ENCODE results near the gene ANKRD33B.
A peak's percentile ranks its signal among the peaks of the same experiment; 100 is the strongest.

The ANKRD33B gene

DNA sequence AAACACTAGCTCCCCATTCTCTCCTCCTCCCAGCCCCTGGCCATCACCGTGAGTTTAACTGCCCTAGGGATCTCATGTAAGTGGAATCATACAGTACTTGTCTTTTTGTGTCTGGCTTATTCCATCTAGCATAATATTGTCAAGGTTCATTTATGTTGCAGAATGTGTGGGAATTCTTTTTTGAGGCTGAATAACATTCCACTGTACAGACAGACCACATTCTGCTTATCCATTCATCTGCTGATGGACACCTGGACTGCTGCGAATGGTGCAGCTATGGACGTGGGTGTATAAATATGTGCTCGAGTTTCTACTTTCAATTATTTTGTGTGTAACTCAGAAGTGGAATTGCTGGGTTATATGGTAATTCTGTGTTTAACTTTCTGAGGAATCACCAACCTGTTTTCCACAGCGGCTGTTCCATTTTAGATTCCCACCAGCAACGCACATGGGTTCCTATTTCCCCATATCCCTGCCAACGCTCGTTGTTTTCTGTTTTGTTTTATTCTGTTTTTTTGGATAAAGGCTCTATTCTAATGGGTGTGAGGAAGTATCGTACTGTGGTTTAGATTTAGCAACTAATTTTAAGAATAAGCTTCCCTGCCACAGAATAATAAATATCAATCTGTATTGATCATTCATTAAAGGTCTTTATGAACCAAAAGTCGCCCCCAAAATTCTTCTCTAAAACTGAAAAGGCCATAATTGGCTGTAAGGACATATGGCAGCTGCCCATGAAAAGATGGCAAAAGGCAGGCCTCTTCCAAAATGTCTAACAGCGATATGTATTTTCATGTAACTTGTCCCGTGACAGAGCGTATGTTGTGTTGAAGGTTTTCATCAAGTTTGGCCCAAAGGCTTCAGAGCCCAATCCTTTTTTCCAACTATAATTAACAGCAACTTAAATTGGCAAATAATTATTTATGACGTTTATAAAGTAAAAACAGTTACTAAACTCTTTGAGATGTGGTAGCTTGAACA, 126.9 kb downstream of the ANKRD33B start:
- TF ChIP-seq, protein P1, sequence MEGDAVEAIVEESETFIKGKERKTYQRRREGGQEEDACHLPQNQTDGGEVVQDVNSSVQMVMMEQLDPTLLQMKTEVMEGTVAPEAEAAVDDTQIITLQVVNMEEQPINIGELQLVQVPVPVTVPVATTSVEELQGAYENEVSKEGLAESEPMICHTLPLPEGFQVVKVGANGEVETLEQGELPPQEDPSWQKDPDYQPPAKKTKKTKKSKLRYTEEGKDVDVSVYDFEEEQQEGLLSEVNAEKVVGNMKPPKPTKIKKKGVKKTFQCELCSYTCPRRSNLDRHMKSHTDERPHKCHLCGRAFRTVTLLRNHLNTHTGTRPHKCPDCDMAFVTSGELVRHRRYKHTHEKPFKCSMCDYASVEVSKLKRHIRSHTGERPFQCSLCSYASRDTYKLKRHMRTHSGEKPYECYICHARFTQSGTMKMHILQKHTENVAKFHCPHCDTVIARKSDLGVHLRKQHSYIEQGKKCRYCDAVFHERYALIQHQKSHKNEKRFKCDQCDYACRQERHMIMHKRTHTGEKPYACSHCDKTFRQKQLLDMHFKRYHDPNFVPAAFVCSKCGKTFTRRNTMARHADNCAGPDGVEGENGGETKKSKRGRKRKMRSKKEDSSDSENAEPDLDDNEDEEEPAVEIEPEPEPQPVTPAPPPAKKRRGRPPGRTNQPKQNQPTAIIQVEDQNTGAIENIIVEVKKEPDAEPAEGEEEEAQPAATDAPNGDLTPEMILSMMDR (conservative IDR thresholded peaks at IDR 0.05; ENCODE audit: low read depth, low read length) = no peak
- H3K4me3 ChIP-seq (ENCODE audit: low read depth, low read length) = no peak overlapping the region
- DNase-seq (ENCODE audit: low read depth) = peak; percentile 41

DNA sequence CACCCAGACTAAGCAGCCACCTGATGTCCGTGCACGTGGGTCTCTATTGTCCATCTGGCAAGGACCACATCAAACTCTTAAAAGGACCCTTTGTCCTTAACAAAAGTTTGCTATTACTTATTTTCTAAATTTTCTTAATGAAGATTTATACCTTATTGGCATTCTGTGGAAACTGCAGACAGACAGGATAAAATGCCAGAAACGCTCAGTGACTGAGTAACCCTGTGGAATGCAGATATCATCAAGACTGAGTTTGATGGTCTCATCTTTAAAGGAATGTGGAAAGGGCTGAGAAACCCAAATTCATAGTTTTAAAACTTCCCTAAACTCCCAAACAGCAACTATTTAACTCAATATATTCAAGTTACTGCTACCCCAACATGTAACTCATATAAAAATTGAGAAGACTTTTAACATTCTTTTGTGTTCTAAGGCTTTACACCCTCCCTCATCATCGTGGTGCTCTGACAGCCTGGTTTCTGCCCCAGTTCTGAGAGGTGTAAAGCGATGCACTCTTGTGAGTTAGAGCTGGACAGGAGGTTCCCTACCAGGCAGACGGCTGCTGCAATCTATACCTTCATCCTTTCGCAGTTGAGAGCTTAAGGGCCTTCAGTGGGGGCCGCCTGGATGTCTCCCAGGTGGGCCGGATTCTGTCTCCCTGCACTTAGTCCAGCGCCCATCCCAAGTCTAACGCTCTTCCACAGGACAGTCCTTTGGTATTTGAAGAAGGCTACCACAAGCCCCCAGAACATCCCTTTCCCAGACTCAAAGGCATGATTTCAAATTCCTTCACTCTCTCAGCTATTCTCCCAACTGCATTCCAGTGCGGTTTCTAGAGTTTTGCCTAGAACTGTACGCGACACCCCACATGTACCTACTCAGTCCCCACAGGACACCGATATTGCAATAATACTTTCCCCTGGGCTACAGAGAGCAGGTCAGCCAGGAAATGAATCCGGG, 128.2 kb downstream of the ANKRD33B start:
- TF ChIP-seq, protein P1 (conservative IDR thresholded peaks at IDR 0.05; ENCODE audit: low read depth, low read length) = no peak
- peak; percentile 72 for DNase-seq (ENCODE audit: low read depth)
- H3K4me3 ChIP-seq (ENCODE audit: low read depth, low read length) = no peak overlapping the region

DNA sequence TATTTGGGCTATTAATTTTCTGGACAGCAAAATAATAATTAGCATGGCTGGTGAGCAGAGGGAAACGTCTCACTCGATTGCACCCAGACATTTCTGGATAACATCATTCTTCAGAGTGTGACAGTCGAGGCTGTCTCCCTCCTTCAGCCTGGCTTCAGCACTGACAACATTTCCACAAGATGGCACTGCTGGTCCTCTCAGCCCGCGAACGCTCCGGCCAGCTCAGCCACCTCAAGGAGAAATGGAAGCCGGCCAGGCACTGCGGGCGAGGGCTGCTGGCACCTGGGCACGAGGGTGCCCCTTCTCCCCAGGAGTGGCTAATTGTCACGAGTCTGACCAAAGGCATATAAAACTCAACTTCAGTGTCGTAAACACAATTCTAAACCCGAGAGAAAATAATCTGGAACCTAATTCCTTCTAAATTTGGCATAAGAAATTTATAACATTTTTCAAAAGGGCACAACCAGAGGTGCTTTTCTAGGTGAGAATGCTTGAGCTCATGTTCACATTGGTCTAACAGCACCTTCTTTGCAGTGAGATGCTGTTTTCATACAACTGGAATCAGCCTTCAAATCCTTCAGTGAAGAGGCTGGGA, 131.3 kb downstream of the ANKRD33B start:
- TF ChIP-seq, protein P1 (conservative IDR thresholded peaks at IDR 0.05; ENCODE audit: low read depth, low read length) = peak; percentile 91
- no peak overlapping the region for H3K4me3 ChIP-seq (ENCODE audit: low read depth, low read length)
- DNase-seq (ENCODE audit: low read depth) = peak; percentile 80

DNA sequence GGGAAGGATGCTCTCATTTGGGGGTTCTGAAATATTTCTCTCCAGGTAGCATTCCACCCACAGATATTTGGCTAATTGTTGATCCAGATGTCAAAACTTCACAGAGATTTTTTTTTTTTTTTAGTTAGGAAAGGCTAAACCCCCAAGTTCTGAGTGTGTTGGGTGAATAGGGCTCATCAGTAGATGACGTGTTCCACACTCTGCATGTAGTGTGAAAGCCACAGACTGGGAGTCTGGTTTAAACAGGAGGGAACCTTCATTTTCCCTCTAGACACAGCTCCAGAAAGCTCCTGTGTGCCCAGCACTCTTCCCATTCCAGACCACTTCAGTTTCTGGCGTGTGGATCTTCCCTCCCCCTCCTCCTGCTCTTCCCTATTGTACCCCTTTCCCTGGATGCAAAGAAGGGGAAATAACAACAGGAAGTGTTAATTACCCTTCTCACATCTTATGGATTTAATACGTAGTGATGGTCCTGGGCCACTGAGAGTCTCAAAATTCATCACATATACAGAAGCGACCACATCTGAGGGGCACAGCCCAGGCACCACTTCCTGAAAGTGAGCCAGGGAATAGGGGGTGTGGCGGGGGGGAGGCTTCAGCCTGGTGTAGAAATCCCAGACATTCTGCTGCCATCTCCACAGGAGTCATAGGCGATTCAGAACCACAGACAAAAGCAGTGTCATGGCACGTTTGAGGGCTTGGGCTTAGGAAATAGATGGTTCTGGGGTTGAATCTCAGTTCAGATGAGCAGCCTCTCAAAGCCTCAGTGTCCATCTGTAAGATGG, 132.1 kb downstream of the ANKRD33B start:
- TF ChIP-seq, protein P1 (conservative IDR thresholded peaks at IDR 0.05; ENCODE audit: low read depth, low read length) = no peak
- no peak for DNase-seq (ENCODE audit: low read depth)
- H3K4me3 ChIP-seq (ENCODE audit: low read depth, low read length) = no peak overlapping the region

DNA sequence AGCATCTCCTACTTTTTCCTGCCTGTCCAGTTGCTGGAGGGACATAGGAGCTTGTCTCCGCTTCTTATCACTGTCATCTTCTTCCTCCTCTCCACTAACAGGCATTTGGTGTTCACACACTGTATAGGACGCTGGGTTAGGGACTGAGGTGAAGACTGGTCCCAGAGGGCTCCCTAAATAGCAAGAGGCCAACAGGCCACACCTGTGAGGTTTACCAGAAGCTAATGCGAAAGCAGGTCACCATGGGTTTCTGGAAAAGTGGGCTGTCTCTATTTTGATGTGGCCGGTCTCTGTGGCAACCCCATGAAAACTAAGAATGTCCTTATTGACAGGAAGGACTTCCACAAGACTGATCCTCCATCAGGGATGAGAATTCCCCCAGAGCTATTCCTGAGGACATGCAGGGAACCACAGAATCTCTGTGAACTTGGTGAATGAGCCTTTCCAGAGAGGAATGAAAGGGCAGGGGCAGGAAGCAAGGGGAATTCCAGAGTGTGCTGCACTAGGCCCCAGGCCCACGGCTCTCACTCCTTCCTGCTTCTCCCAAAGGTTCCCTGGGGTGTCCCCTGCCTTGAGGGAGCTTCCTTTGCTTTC, 135.5 kb downstream of the ANKRD33B start:
- DNase-seq (ENCODE audit: low read depth) = no peak

More for the DNA sequence above, 135.5 kb downstream of the ANKRD33B start:
- TF ChIP-seq, protein P1 (conservative IDR thresholded peaks at IDR 0.05; ENCODE audit: low read depth, low read length) = no peak
- no peak overlapping the region for H3K4me3 ChIP-seq (ENCODE audit: low read depth, low read length)
